H1 (cell line): ENCODE measurements around the gene SMYD5. TPM values are rescaled to one million over a fixed set of nuclear protein-coding genes. Genes with fewer than 3 reads are reported as not detected.
"Not testable (repeated sequence)": the region's sequence is repeated elsewhere in the genome, so short reads cannot be mapped to it uniquely, and the experiment has no call there.

Experiments used
- CTCF ChIA-PET: fragments of 300-600 bp; sonication (Branson Sonifier 250); formaldehyde crosslinking; loops from one replicate; lab custom pipeline; 2021; ENCODE audit not compliant: partially characterized antibody; lab: Charles Lee
- POLR2A ChIA-PET: fragments of 300-600 bp; sonication (Branson Sonifier 250); formaldehyde crosslinking; loops from one replicate; lab custom pipeline; 2021; ENCODE audit warnings: inconsistent platforms; ENCODE audit not compliant: partially characterized antibody; lab: Charles Lee
- DNase-seq, 2 experiments: peaks; one replicate each; pipeline versions ENCODE4 v3.0.0 to v3.0.0-alpha.2; 2010 to 2022; ENCODE audit warnings: low spot score in 2 of 2, low read depth in 1 of 2, mixed read lengths in 1 of 2
- FAIRE-seq: peaks from 2 replicates; lab custom pipeline; 2011; peaks lifted over from hg19 to GRCh38; lab: Jason Lieb, UNC
- H2AFZ ChIP-seq: 2 replicates; pipeline ENCODE4 v1.8.1; 2012; ENCODE audit warnings: low read length, inconsistent platforms
- H2AK5ac ChIP-seq: 2 replicates; pipeline ENCODE4 v1.6.1; 2013; ENCODE audit warnings: low read depth, low read length
- H2BK120ac ChIP-seq: replicated peaks from 2 replicates; pipeline ENCODE3; 2013; ENCODE audit warnings: low read depth, low read length, inconsistent platforms
- H2BK12ac ChIP-seq: 2 replicates; pipeline ENCODE4 v1.6.1; 2013; ENCODE audit warnings: low read depth, low read length
- H2BK15ac ChIP-seq: 2 replicates; pipeline ENCODE4 v1.6.1; 2013; ENCODE audit warnings: low read length
- H2BK20ac ChIP-seq: 2 replicates; pipeline ENCODE4 v1.6.1; 2013; ENCODE audit warnings: low read length
- H2BK5ac ChIP-seq: 2 replicates; pipeline ENCODE4 v1.6.1; 2013; ENCODE audit warnings: low read depth, low read length
- H3K14ac ChIP-seq: 2 replicates; pipeline ENCODE4 v1.6.1; 2013; ENCODE audit warnings: inconsistent platforms; ENCODE audit not compliant: insufficient read length
- H3K18ac ChIP-seq: 2 replicates; pipeline ENCODE4 v1.6.1; 2013; ENCODE audit warnings: low read length; ENCODE audit errors: extremely low read depth
- H3K23ac ChIP-seq: 2 replicates; pipeline ENCODE4 v1.6.1; 2013; ENCODE audit warnings: inconsistent platforms; ENCODE audit not compliant: insufficient read length
- H3K23me2 ChIP-seq: 2 replicates; pipeline ENCODE4 v1.6.1; 2013; ENCODE audit warnings: low read depth, low read length
- H3K27ac ChIP-seq: 2 replicates; pipeline ENCODE4 v1.6.1; 2011; ENCODE audit warnings: low read depth, low read length, inconsistent platforms
- H3K27me3 ChIP-seq, 4 experiments: replicated peaks in 1 of 4; 1 replicate in 1 of 4; 2 replicates in 3 of 4; pipeline versions ENCODE4 v1.6.1 to v1.8.1; 2011 to 2013; ENCODE audit warnings: low read length in 3 of 4, mild to moderate bottlenecking in 3 of 4, inconsistent platforms in 2 of 4, mixed read lengths in 2 of 4, moderate library complexity in 1 of 4; ENCODE audit not compliant: control insufficient read depth in 3 of 4, insufficient read depth in 3 of 4; ENCODE audit errors: extremely low read depth in 1 of 4
- H3K36me3 ChIP-seq, 4 experiments: 2 replicates each; pipeline versions ENCODE4 v1.6.1 to v1.8.1; 2011 to 2013; ENCODE audit warnings: mild to moderate bottlenecking in 4 of 4, low read length in 3 of 4, moderate library complexity in 2 of 4, control low read depth in 1 of 4, inconsistent platforms in 1 of 4; ENCODE audit not compliant: insufficient read depth in 4 of 4, control insufficient read depth in 2 of 4
- H3K4ac ChIP-seq: replicated peaks from 2 replicates; pipeline ENCODE3; 2013; ENCODE audit warnings: low read length, low read depth, mixed read lengths, inconsistent platforms; ENCODE audit not compliant: insufficient read length
- H3K4me1 ChIP-seq, 4 experiments: replicated peaks in 1 of 4; 1 replicate in 1 of 4; 2 replicates in 3 of 4; pipeline versions ENCODE4 v1.6.1 to v1.8.1; 2011 to 2013; ENCODE audit warnings: low read length in 3 of 4, inconsistent platforms in 2 of 4, mixed read lengths in 1 of 4; ENCODE audit not compliant: insufficient read depth in 4 of 4, control insufficient read depth in 3 of 4
- H3K4me2 ChIP-seq, 2 experiments: 2 replicates each; pipeline versions ENCODE4 v1.6.1 to v1.8.1; 2011 to 2013; ENCODE audit warnings: low read depth in 2 of 2, low read length in 2 of 2, control low read depth in 1 of 2, inconsistent platforms in 1 of 2, mild to moderate bottlenecking in 1 of 2; ENCODE audit not compliant: insufficient read depth in 1 of 2
- H3K4me3 ChIP-seq, 4 experiments: fragments of 200-600, 300-600 bp in 1 of 4; sonication (generic), shearing (Covaris generic), sonication (Bioruptor Twin) in 1 of 4; 2 replicates each; pipeline versions ENCODE4 v1.5.1 to v1.8.1; 2011 to 2016; ENCODE audit warnings: low read length in 4 of 4, low read depth in 3 of 4, control low read depth in 2 of 4, inconsistent platforms in 2 of 4, mild to moderate bottlenecking in 2 of 4, mixed read lengths in 1 of 4, moderate library complexity in 1 of 4; ENCODE audit not compliant: insufficient read depth in 2 of 4; ENCODE audit errors: extremely low read depth in 1 of 4
- H3K56ac ChIP-seq: replicated peaks from 2 replicates; pipeline ENCODE3; 2013; ENCODE audit warnings: low read depth, mild to moderate bottlenecking, mixed read lengths, low read length, inconsistent platforms; ENCODE audit not compliant: insufficient read length
- H3K79me1 ChIP-seq: 2 replicates; pipeline ENCODE4 v1.6.1; 2013; ENCODE audit warnings: low read depth, low read length, control low read depth
- H3K79me2 ChIP-seq, 2 experiments: 2 replicates each; pipeline versions ENCODE4 v1.6.1 to v1.8.1; 2012 to 2013; ENCODE audit warnings: low read length in 2 of 2, mild to moderate bottlenecking in 2 of 2, inconsistent platforms in 1 of 2; ENCODE audit not compliant: insufficient read depth in 2 of 2, control insufficient read depth in 1 of 2
- H3K9ac ChIP-seq, 4 experiments: replicated peaks in 1 of 4; 1 replicate in 1 of 4; 2 replicates in 3 of 4; pipeline versions ENCODE4 v1.6.1 to v1.8.1; 2011 to 2013; ENCODE audit warnings: low read depth in 3 of 4, low read length in 3 of 4, control low read depth in 2 of 4, mild to moderate bottlenecking in 2 of 4, moderate library complexity in 2 of 4, inconsistent platforms in 1 of 4; ENCODE audit errors: extremely low read depth in 1 of 4
- H3K9me3 ChIP-seq, 2 experiments: 2 replicates each; pipeline versions ENCODE4 v1.6.1 to v1.8.1; 2012 to 2013; ENCODE audit warnings: mild to moderate bottlenecking in 2 of 2, moderate library complexity in 2 of 2, control low read depth in 1 of 2, inconsistent platforms in 1 of 2, low read depth in 1 of 2, low read length in 1 of 2, mixed read lengths in 1 of 2; ENCODE audit not compliant: insufficient read depth in 2 of 2
- H4K20me1 ChIP-seq, 2 experiments: replicated peaks in 1 of 2; 2 replicates each; pipeline versions ENCODE3 to v1.8.1; 2011 to 2013; ENCODE audit warnings: inconsistent platforms in 2 of 2, low read length in 2 of 2, mild to moderate bottlenecking in 1 of 2; ENCODE audit not compliant: insufficient read depth in 2 of 2, control insufficient read depth in 1 of 2
- H4K5ac ChIP-seq: 2 replicates; pipeline ENCODE4 v1.6.1; 2013; ENCODE audit warnings: low read length, low read depth, mixed read lengths, inconsistent platforms; ENCODE audit not compliant: insufficient read length
- H4K8ac ChIP-seq: 2 replicates; pipeline ENCODE4 v1.8.0; 2013; ENCODE audit warnings: mild to moderate bottlenecking, moderate library complexity, low read length, inconsistent platforms; ENCODE audit not compliant: insufficient read depth; ENCODE audit errors: extremely low read depth
- H4K91ac ChIP-seq: replicated peaks from 2 replicates; pipeline ENCODE3; 2013; ENCODE audit warnings: low read length, mixed read lengths, inconsistent platforms; ENCODE audit not compliant: insufficient read length
- WGBS, 2 experiments: shearing (Covaris generic) in 1 of 2; methylation state at CpG; one replicate each; pipeline versions ENCODE4 v1.1.6 to v1.1.7; 2013 to 2015; ENCODE audit warnings: low lambda C conversion rate in 2 of 2, mixed read lengths in 2 of 2, inconsistent platforms in 1 of 2, low coverage in 1 of 2, missing lambda C conversion rate in 1 of 2; ENCODE audit not compliant: insufficient replicate concordance in 2 of 2, insufficient coverage in 1 of 2, insufficient read length in 1 of 2; ENCODE audit errors: extremely low coverage in 1 of 2, missing lambda C conversion rate in 1 of 2; 5-methylcytosine and 5-hydroxymethylcytosine counted together
- polyA plus RNA-seq, 7 experiments: library from polyadenylated mRNA; depleted of rRNA in 3 of 7; stranded (reverse) in 5 of 7; unstranded in 2 of 7; fragments of >200 nt in 5 of 7; fragments of 200-250 nt in 2 of 7; gene quantifications; 1 replicate in 5 of 7; 2 replicates in 1 of 7; 4 replicates in 1 of 7; pipeline versions ENCODE4 v1.2.1 to v1.2.3, GENCODE V29; 2011 to 2013; ENCODE audit warnings: missing spikeins in 2 of 7, mixed read lengths in 2 of 7
- total RNA-seq: library from RNA; stranded (reverse); fragmentation: NEBNext Ultra II Directional; extraction: Animal tissue kit (Norgen Biotek cat#: 25700); gene quantifications from 2 replicates; pipeline ENCODE4 v1.2.1, GENCODE V29; 2021

Gene SMYD5
- total and polyA plus RNA-seq, 2 of the 8 experiments (the other 6 are each of a cell fraction or from before 2014, with no cell fraction given) = 35.2 to 56.7 TPM

DNA sequence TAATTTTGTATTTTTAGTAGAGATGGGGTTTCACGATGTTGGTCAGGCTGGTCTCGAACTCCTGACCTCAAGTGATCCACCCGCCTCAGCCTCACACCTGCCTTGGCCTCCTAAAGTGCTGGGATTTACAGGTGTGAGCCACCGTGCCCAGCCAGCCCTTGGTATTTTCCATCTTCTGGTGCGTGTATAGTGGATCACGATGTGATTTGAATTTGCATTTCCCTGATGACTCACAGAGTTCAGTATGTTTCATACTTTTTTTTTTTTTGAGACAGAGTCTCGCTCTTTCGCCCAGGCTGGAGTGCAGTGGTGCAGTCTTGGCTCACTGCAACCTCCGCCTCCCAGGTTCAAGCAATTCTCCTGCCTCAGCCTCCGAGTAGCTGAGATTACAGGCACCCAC, 13.8 kb upstream of the SMYD5 start:
- ChIA-PET POLR2A (interaction anchor here (2.1 kb wide), 1 partner anchor 18 kb away, joined by 5 read pairs; no protein-coding TSS in a partner anchor), CTCF (interaction anchor here (0.7 to 2.5 kb wide), 3 partner anchors 8 to 23 kb away, joined by 3 to 11 read pairs (median 4); no protein-coding TSS in a partner anchor)
- H2BK120ac ChIP-seq, H3K14ac ChIP-seq, H3K79me1 ChIP-seq, H4K91ac ChIP-seq, H3K79me2 ChIP-seq, DNase-seq, H2BK15ac ChIP-seq, H3K4ac ChIP-seq, H3K4me1 ChIP-seq, H2BK5ac ChIP-seq, H4K20me1 ChIP-seq, H3K18ac ChIP-seq, H3K9me3 ChIP-seq, H2AK5ac ChIP-seq, H3K27ac ChIP-seq, H2BK12ac ChIP-seq, H3K56ac ChIP-seq, H3K4me3 ChIP-seq, H3K36me3 ChIP-seq, FAIRE-seq, H4K8ac ChIP-seq, H4K5ac ChIP-seq, H3K9ac ChIP-seq, H3K23ac ChIP-seq, H3K4me2 ChIP-seq, H2AFZ ChIP-seq, H2BK20ac ChIP-seq: not testable (repeated sequence)
- WGBS, 2 experiments = 96% methylated on average over 10 of the region's 10 CpGs; no CpG with 5 or more reads in 1 of the 2 experiments
- peaks cover 14 to 34% (median 25%) of the 10 kb centered on the region in 4 experiments for H3K27me3 ChIP-seq
- peaks cover 10% of the 10 kb centered on the region for H3K23me2 ChIP-seq
